ENCODE data around the gene PTK6.

- TF ChIP-seq TAF15 (IDR thresholded peaks at IDR 0.05; ENCODE audit: low read depth, low read length, poor library complexity, severe bottlenecking) (no peak), ZNF747 (CRISPR knock-in tag; IDR thresholded peaks at IDR 0.05; ENCODE audit: borderline replicate concordance) (no peak), MXI1 (IDR thresholded peaks at IDR 0.05; ENCODE audit: borderline replicate concordance, low read depth, low read length) (no peak), POLR2A (IDR thresholded peaks at IDR 0.05; ENCODE audit: insufficient read depth in 1 of 2, low read depth in 2 of 2, low read length in 2 of 2) (no peak), TBP (CRISPR knock-in tag; IDR thresholded peaks at IDR 0.05) (no peak), PRDM10 (CRISPR knock-in tag; IDR thresholded peaks at IDR 0.05; ENCODE audit: low read depth) (no peak), CBX2 (IDR thresholded peaks at IDR 0.05; ENCODE audit: low read depth, low read length) (no peak), CBX2 (CRISPR knock-in tag; IDR thresholded peaks at IDR 0.05; ENCODE audit: low read depth) (no peak), POLR2AphosphoS5 (IDR thresholded peaks at IDR 0.05; ENCODE audit: low read depth, low read length) (no peak), ZFP37 (CRISPR knock-in tag; IDR thresholded peaks at IDR 0.05; ENCODE audit: borderline replicate concordance) (no peak), MXD4 (CRISPR knock-in tag; IDR thresholded peaks at IDR 0.05) (no peak), HOMEZ (CRISPR knock-in tag; IDR thresholded peaks at IDR 0.05; ENCODE audit: low read depth) (no peak), ZNF687 (CRISPR knock-in tag; IDR thresholded peaks at IDR 0.05) (no peak)
Measured at GRCh38 chr20:63582382-63583063, 45.3 kb upstream of the PTK6 start.

Measured in HepG2 (cell line).